GM10248 (cell line): ENCODE data around the gene MICAL2.

ENCODE experiments used
- CTCF ChIA-PET: fragments of 300-600 bp; sonication (Branson Sonifier 250); formaldehyde crosslinking; extraction: SDS; loops from one replicate; lab custom pipeline; 2021; ENCODE audit warnings: antibody characterized with exemption; lab: Yijun Ruan, JAX
- POLR2A ChIA-PET: fragments of 350-650 bp; sonication (Branson Sonifier 250); formaldehyde crosslinking; extraction: SDS; loops from one replicate; lab custom pipeline; 2020; ENCODE audit warnings: antibody characterized with exemption; lab: Yijun Ruan, JAX
- DNase-seq: peaks from one replicate; pipeline ENCODE4 v3.0.0; 2012; ENCODE audit errors: extremely low spot score
- CTCF ChIP-seq: IDR thresholded peaks from 2 replicates; pipeline ENCODE4 v1.5.1; 2012; ENCODE audit warnings: mild to moderate bottlenecking, low read depth; ENCODE audit errors: extremely low read depth, missing control alignments, control extremely low read depth

The MICAL2 gene

GRCh38 chr11:12066799-12067508 lies 43.4 kb upstream of the MICAL2 start:
- TF ChIP-seq CTCF: no peak
- ChIA-PET POLR2A (no interaction called here), CTCF (interaction anchor here (0.9 to 28.7 kb wide), 4 partner anchors 10 to 218 kb away, joined by 3 to 578 read pairs (median 4); no protein-coding TSS in a partner anchor)
- no peak for DNase-seq

- ChIA-PET POLR2A (no interaction called here), CTCF (interaction anchor here (0.9 to 28.7 kb wide), 3 partner anchors 9 to 217 kb away, joined by 3 to 578 read pairs (median 5); no protein-coding TSS in a partner anchor)
- DNase-seq: no peak
- no peak for TF ChIP-seq CTCF
These were observed 42.5 kb upstream of the MICAL2 start for GRCh38 chr11:12067796-12068357.

GRCh38 chr11:12069066-12069676 lies 41.2 kb upstream of the MICAL2 start:
- DNase-seq: no peak
- no peak for TF ChIP-seq CTCF
- ChIA-PET CTCF (no interaction called here), POLR2A (no interaction called here)

GRCh38 chr11:12070446-12071267 lies 39.7 kb upstream of the MICAL2 start:
- ChIA-PET CTCF (interaction anchor here (1.2 to 2.1 kb wide), 3 partner anchors 26 to 1042 kb away, joined by 3 to 6 read pairs (median 4); no protein-coding TSS in a partner anchor), POLR2A (no interaction called here)
- TF ChIP-seq CTCF: no peak
- no peak for DNase-seq

GRCh38 chr11:12071574-12071973 lies 38.8 kb upstream of the MICAL2 start:
- no peak for DNase-seq
- CTCF ChIA-PET: interaction anchor here (1.0 to 2.1 kb wide), 5 partner anchors 12 to 1043 kb away, joined by 3 to 6 read pairs (median 3); no protein-coding TSS in a partner anchor

More at GRCh38 chr11:12071574-12071973, 38.8 kb upstream of the MICAL2 start:
- POLR2A ChIA-PET: no interaction called here
- no peak for TF ChIP-seq CTCF
